HUDEP-2 (cell line): ENCODE measurements around the gene MCTP1.
"Not testable (repeated sequence)": the region's sequence is repeated elsewhere in the genome, so short reads cannot be mapped to it uniquely, and the experiment has no call there.

Experiments used
- DNase-seq, 76 experiments: peaks; one replicate each; lab custom pipeline; 2025; ENCODE audit not compliant: unreplicated experiment in 76 of 76; lab: John Stamatoyannopoulos, UW

Gene MCTP1

GRCh38 chr5:94977437-94977836, 307.5 kb downstream of the MCTP1 start:
- no peak for DNase-seq

GRCh38 chr5:94976853-94977252, 308.0 kb downstream of the MCTP1 start:
- DNase-seq: no peak

- no peak for DNase-seq
These were observed 312.6 kb downstream of the MCTP1 start for GRCh38 chr5:94972268-94972667.

GRCh38 chr5:94969174-94969573, 315.7 kb downstream of the MCTP1 start:
- peak in 2 of 76 experiments; percentile 1 to 2 for DNase-seq

- DNase-seq: peak in 39 of 76 experiments; percentile 3 to 74 (median 46)
These were observed 316.3 kb downstream of the MCTP1 start for GRCh38 chr5:94968507-94969095.

- peak in 1 of 76 experiments; percentile 5 for DNase-seq
These were observed 317.4 kb downstream of the MCTP1 start for GRCh38 chr5:94967525-94967924.

GRCh38 chr5:94959279-94959678, 325.6 kb downstream of the MCTP1 start:
- DNase-seq: not testable (repeated sequence)

GRCh38 chr5:94945656-94946055, 339.2 kb downstream of the MCTP1 start:
- DNase-seq: no peak

- no peak for DNase-seq
These were observed 340.7 kb downstream of the MCTP1 start for GRCh38 chr5:94944160-94944559.

GRCh38 chr5:94941122-94941755, 343.7 kb downstream of the MCTP1 start:
- no peak for DNase-seq

GRCh38 chr5:94932259-94932658, 352.6 kb downstream of the MCTP1 start:
- DNase-seq: no peak

- DNase-seq: no peak
These were observed 356.0 kb downstream of the MCTP1 start for GRCh38 chr5:94928891-94929290.

- no peak for DNase-seq
These were observed 364.3 kb downstream of the MCTP1 start for GRCh38 chr5:94920570-94920969.

- no peak for DNase-seq
These were observed 368.3 kb downstream of the MCTP1 start for GRCh38 chr5:94916619-94917018.

GRCh38 chr5:94911276-94911675, 373.6 kb downstream of the MCTP1 start:
- no peak for DNase-seq

GRCh38 chr5:94910721-94911120, 374.2 kb downstream of the MCTP1 start:
- peak in 1 of 76 experiments; percentile 1 for DNase-seq

GRCh38 chr5:94908889-94909480, 375.9 kb downstream of the MCTP1 start:
- DNase-seq: peak in 16 of 76 experiments; percentile 2 to 39 (median 11)

GRCh38 chr5:94906750-94907149, 378.1 kb downstream of the MCTP1 start:
- DNase-seq: no peak

- no peak for DNase-seq
These were observed 381.2 kb downstream of the MCTP1 start for GRCh38 chr5:94903726-94904125.

- no peak for DNase-seq
These were observed 383.5 kb downstream of the MCTP1 start for GRCh38 chr5:94901191-94901979.

- DNase-seq: no peak
These were observed 384.8 kb downstream of the MCTP1 start for GRCh38 chr5:94900006-94900505.
